Tongue (tissue), 2 donors: Measurements from ENCODE around the gene EPB41L2. TPM values are rescaled to one million over a fixed set of nuclear protein-coding genes. Genes with fewer than 3 reads are reported as not detected.

Experiments
- DNase-seq: peaks from one replicate; pipeline ENCODE4 v3.0.0-alpha.2; 2015
- total RNA-seq: library from RNA; depleted of rRNA; stranded (reverse); fragments of >200 nt; gene quantifications from one replicate; pipeline ENCODE4 v1.2.3, GENCODE V29; 2014

Gene EPB41L2
- total RNA-seq, 1 donor from 2014 or later: 208 TPM

DNA sequence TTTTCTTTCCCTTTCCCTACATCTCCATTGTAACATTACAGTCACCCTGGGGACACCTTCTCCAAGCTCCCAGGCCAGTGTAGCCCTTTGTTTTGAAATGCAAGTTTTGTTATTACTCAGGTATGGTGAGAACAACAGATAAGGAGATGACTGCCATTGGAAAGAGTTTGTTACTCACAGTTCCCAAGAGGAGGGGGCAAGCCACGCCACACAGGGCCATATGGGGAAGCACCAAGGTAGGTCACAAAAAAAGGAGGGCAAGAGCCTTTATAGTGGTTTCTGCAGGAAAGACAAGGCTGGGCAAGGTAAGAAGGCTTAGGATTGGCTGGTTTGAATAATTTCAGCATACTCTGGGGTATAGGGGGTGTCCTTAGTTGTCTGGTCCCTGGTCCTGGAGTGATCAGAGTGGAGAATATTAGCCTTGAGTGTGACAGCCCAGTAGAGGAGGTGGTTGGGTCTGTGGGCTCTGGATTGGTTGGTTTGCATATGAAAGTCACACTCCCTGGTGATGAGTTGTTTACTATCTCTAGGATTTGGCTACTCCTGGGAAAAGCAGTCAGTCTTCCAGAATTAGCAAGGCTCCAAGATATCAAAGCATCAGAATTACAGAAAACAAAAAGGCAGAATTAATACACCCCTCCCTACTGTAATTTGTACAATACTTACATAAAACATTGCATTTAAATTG, 268.9 kb downstream of the EPB41L2 start:
- no peak for DNase-seq

Other genes with a start within 250 kb of the EPB41L2 start
- not detected for gene SMLR1, start 235.8 kb downstream of the EPB41L2 start, total RNA-seq
- 20.3 TPM for gene AKAP7, start 72.2 kb upstream of the EPB41L2 start, total RNA-seq